Stimulated activated CD8-positive, alpha-beta memory T cell treated with anti-CD3 and anti-CD28 coated beads, Interleukin-12 subunit alpha, Interleukin-12 subunit beta, amount 100 ng/mL, for 1 hour (primary cell): ENCODE data around the gene FZD4.

Experiments used
- DNase-seq: peaks from one replicate; pipeline ENCODE4 v3.0.0-alpha.2; 2020; ENCODE audit warnings: low read depth

Gene FZD4

GRCh38 chr11:86906198-86906597 lies 49.0 kb downstream of the FZD4 start:
- no peak for DNase-seq

- DNase-seq = no peak
These were observed 49.9 kb downstream of the FZD4 start for GRCh38 chr11:86905252-86905651.

GRCh38 chr11:86904001-86904400 lies 51.2 kb downstream of the FZD4 start:
- DNase-seq = no peak

- DNase-seq = no peak
These were observed 52.9 kb downstream of the FZD4 start for GRCh38 chr11:86902345-86902744.

- no peak for DNase-seq
These were observed 53.6 kb downstream of the FZD4 start for GRCh38 chr11:86901599-86901998.

- no peak for DNase-seq
These were observed 55.0 kb downstream of the FZD4 start for GRCh38 chr11:86900162-86900561.

GRCh38 chr11:86898689-86899088 lies 56.5 kb downstream of the FZD4 start:
- no peak for DNase-seq

- no peak for DNase-seq
These were observed 58.8 kb downstream of the FZD4 start for GRCh38 chr11:86896441-86896841.
